ENCODE data around the gene RAB40C. TPM values are rescaled to one million over a fixed set of nuclear protein-coding genes. Genes with fewer than 3 reads are reported as not detected.
A peak's percentile ranks its signal among the peaks of the same experiment; 100 is the strongest.

RAB40C gene
- total and polyA plus RNA-seq, 9 of the 15 experiments (the other 6 are each of a cell fraction or from before 2014, with no cell fraction given) = 0.17 to 23.4 (median 8.7) TPM

DNA sequence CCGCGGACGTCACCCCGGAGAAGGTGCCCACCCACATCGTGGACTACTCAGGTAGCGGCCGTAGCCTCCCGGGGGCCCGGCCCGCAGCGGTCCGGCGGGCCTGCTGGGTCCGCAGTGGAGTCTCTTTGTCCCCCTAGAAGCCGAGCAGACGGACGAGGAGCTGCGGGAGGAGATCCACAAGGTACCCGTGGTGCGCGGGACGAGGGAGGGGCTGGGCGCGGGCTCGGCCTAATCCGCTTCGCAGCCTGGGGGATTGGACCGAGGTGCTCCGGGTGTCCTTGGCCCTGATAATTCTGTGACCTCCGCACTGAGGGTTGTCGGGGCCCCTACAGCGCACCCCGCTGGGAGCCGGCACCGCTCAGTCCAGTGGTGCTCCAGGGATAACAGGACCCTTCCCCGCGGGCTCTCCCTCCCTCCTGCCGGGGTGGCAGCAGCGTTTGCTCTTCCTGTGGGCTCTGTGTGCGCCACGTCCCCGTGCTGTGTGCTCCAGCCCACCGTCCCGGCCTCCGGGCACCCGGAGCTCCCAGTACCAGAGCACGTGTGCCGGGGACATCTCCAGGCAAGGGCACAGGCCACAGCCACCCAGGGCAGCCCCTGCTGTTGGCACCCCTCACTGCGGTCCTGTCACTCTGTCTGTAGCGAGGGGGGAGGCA is 78.8 kb downstream of the RAB40C start:
- Histone ChIP-seq H3K79me2 (ENCODE audit: control insufficient read depth, insufficient read depth, low read length) (peaks cover 25% of the 10 kb centered on the region), H3K4me2 (ENCODE audit: insufficient read depth, low read length) (peak overlapping the region; percentile 80), H4K20me1 (replicated peaks; ENCODE audit: control insufficient read depth, insufficient read depth, low read length) (0 out of 2 replicates have a peak, but pooled peaks cover under 1% of the 10 kb centered on the region), H3K9me3 (replicated peaks; ENCODE audit: control insufficient read depth, insufficient read depth, low read depth, low read length) (no peaks in the 10 kb centered on the region), H3K9me1 (ENCODE audit: control insufficient read depth, insufficient read depth, low read length) (no peaks in the 10 kb centered on the region), H3K36me3 (ENCODE audit: control insufficient read depth, insufficient read depth, low read length) (peaks cover 48% of the 10 kb centered on the region), H2AFZ (ENCODE audit: low read depth, low read length) (no peak overlapping the region), H3K4me1 (replicated peaks in 1 of 2; ENCODE audit: control insufficient read depth in 2 of 2, insufficient read depth in 2 of 2, low read length in 2 of 2) (peaks cover 11 to 94% of the 10 kb centered on the region in 2 experiments; a peak in 4 of 5 replicates), H3K4me3 (peak overlapping the region; percentile 99), H3K9ac (ENCODE audit: insufficient read depth in 1 of 2, low read depth in 2 of 2, low read length in 2 of 2) (peak overlapping the region; percentile 88 to 98), H3K27me3 (ENCODE audit: control insufficient read depth in 2 of 2, insufficient read depth in 2 of 2, low read length in 2 of 2) (no peaks in the 10 kb centered on the region), H3K27ac (ENCODE audit: extremely low read depth, low read depth, low read length) (peak overlapping the region; percentile 86)
- POLR2A ChIA-PET = interaction anchor here (0.6 to 1.1 kb wide), 4 partner anchors 11 to 80 kb away, joined by 3 to 4 read pairs (median 3); partner anchors contain the start of gene METTL26
- CTCF ChIA-PET (ENCODE audit: low intra/inter-chr PET ratio) = interaction anchor here (0.7 to 1.5 kb wide), 2 partner anchors 14 to 33 kb away, joined by 3 to 7 read pairs; partner anchors contain the start of gene METTL26
- in situ Hi-C loops (cut with MboI) = loop anchor here (5.0 kb wide), 1 partner anchor 91 kb away; no protein-coding TSS in a partner anchor
- BruUV-seq (replicated peaks) = no TSS peak
- ATAC-seq (peak; percentile 44), FAIRE-seq (no peak), DNase-seq (ENCODE audit: extremely low read depth in 1 of 4, low spot score in 3 of 4) (peak in 3 of 4 experiments; percentile 12 to 47 (median 35))
- intact Hi-C loops (cut with micrococcal nuclease) = loop anchor here (5.0 to 10.0 kb wide), 2 partner anchors 91 to 274 kb away; partner anchors contain the start of gene NME4
- WGBS (ENCODE audit: insufficient coverage, low coverage, missing lambda C conversion rate) = under 1% methylated on average over 49 of the region's 50 CpGs
- TF ChIP-seq MED1 (CRISPR knock-in tag; IDR thresholded peaks at IDR 0.05; ENCODE audit: borderline replicate concordance) (no peak), ZNF707 (CRISPR knock-in tag; conservative IDR thresholded peaks at IDR 0.05) (no peak), COPS2 (conservative IDR thresholded peaks at IDR 0.05) (no peak), RB1 (IDR thresholded peaks at IDR 0.05; ENCODE audit: low read depth) (no peak), SIN3A (IDR thresholded peaks at IDR 0.05; ENCODE audit: borderline replicate concordance in 2 of 2, control insufficient read depth in 1 of 2, low read depth in 2 of 2, low read length in 2 of 2) (no peak; a peak in 2 of 4 replicates), ZNF507 (tag; conservative IDR thresholded peaks at IDR 0.05) (no peak), SRSF3 (IDR thresholded peaks at IDR 0.05; ENCODE audit: insufficient read depth, low read length) (no peak)
- TF ChIP-seq, protein P1, sequence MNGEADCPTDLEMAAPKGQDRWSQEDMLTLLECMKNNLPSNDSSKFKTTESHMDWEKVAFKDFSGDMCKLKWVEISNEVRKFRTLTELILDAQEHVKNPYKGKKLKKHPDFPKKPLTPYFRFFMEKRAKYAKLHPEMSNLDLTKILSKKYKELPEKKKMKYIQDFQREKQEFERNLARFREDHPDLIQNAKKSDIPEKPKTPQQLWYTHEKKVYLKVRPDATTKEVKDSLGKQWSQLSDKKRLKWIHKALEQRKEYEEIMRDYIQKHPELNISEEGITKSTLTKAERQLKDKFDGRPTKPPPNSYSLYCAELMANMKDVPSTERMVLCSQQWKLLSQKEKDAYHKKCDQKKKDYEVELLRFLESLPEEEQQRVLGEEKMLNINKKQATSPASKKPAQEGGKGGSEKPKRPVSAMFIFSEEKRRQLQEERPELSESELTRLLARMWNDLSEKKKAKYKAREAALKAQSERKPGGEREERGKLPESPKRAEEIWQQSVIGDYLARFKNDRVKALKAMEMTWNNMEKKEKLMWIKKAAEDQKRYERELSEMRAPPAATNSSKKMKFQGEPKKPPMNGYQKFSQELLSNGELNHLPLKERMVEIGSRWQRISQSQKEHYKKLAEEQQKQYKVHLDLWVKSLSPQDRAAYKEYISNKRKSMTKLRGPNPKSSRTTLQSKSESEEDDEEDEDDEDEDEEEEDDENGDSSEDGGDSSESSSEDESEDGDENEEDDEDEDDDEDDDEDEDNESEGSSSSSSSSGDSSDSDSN (IDR thresholded peaks at IDR 0.05; ENCODE audit: borderline replicate concordance in 1 of 2, low read depth in 2 of 2, low read length in 2 of 2) = no peak; a peak in 1 of 4 replicates
- TF ChIP-seq, protein P2, sequence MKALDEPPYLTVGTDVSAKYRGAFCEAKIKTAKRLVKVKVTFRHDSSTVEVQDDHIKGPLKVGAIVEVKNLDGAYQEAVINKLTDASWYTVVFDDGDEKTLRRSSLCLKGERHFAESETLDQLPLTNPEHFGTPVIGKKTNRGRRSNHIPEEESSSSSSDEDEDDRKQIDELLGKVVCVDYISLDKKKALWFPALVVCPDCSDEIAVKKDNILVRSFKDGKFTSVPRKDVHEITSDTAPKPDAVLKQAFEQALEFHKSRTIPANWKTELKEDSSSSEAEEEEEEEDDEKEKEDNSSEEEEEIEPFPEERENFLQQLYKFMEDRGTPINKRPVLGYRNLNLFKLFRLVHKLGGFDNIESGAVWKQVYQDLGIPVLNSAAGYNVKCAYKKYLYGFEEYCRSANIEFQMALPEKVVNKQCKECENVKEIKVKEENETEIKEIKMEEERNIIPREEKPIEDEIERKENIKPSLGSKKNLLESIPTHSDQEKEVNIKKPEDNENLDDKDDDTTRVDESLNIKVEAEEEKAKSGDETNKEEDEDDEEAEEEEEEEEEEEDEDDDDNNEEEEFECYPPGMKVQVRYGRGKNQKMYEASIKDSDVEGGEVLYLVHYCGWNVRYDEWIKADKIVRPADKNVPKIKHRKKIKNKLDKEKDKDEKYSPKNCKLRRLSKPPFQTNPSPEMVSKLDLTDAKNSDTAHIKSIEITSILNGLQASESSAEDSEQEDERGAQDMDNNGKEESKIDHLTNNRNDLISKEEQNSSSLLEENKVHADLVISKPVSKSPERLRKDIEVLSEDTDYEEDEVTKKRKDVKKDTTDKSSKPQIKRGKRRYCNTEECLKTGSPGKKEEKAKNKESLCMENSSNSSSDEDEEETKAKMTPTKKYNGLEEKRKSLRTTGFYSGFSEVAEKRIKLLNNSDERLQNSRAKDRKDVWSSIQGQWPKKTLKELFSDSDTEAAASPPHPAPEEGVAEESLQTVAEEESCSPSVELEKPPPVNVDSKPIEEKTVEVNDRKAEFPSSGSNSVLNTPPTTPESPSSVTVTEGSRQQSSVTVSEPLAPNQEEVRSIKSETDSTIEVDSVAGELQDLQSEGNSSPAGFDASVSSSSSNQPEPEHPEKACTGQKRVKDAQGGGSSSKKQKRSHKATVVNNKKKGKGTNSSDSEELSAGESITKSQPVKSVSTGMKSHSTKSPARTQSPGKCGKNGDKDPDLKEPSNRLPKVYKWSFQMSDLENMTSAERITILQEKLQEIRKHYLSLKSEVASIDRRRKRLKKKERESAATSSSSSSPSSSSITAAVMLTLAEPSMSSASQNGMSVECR (CRISPR knock-in tag; IDR thresholded peaks at IDR 0.05) = 0 out of 2 replicates have a peak, but pooled peaks have one; percentile 29
- TF ChIP-seq, protein P3, sequence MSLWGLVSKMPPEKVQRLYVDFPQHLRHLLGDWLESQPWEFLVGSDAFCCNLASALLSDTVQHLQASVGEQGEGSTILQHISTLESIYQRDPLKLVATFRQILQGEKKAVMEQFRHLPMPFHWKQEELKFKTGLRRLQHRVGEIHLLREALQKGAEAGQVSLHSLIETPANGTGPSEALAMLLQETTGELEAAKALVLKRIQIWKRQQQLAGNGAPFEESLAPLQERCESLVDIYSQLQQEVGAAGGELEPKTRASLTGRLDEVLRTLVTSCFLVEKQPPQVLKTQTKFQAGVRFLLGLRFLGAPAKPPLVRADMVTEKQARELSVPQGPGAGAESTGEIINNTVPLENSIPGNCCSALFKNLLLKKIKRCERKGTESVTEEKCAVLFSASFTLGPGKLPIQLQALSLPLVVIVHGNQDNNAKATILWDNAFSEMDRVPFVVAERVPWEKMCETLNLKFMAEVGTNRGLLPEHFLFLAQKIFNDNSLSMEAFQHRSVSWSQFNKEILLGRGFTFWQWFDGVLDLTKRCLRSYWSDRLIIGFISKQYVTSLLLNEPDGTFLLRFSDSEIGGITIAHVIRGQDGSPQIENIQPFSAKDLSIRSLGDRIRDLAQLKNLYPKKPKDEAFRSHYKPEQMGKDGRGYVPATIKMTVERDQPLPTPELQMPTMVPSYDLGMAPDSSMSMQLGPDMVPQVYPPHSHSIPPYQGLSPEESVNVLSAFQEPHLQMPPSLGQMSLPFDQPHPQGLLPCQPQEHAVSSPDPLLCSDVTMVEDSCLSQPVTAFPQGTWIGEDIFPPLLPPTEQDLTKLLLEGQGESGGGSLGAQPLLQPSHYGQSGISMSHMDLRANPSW (CRISPR knock-in tag; IDR thresholded peaks at IDR 0.05) = no peak
